ENCODE measurements around the gene DISP3.

DISP3 gene

GRCh38 chr1:11515368-11516300 lies 36.7 kb downstream of the DISP3 start:
- DNase-seq (ENCODE audit: low read depth), result no peak

- DNase-seq (ENCODE audit: low read depth), result no peak
Observed at GRCh38 chr1:11516961-11517635, 38.1 kb downstream of the DISP3 start.

GRCh38 chr1:11518016-11518701 lies 39.2 kb downstream of the DISP3 start:
- no peak for DNase-seq (ENCODE audit: low read depth)

- no peak for DNase-seq (ENCODE audit: low read depth)
Observed at GRCh38 chr1:11518791-11519628, 40.1 kb downstream of the DISP3 start.

GRCh38 chr1:11519629-11520031 lies 40.7 kb downstream of the DISP3 start:
- no peak for DNase-seq (ENCODE audit: low read depth)

GRCh38 chr1:11520531-11521233 lies 41.7 kb downstream of the DISP3 start:
- no peak for DNase-seq (ENCODE audit: low read depth)

GRCh38 chr1:11521582-11522399 lies 42.8 kb downstream of the DISP3 start:
- DNase-seq (ENCODE audit: low read depth), result no peak

- DNase-seq (ENCODE audit: low read depth), result no peak
Observed at GRCh38 chr1:11522400-11523235, 43.7 kb downstream of the DISP3 start.

GRCh38 chr1:11523261-11523660 lies 44.3 kb downstream of the DISP3 start:
- no peak for DNase-seq (ENCODE audit: low read depth)

- DNase-seq (ENCODE audit: low read depth), result no peak
Observed at GRCh38 chr1:11523746-11524464, 45.0 kb downstream of the DISP3 start.

GRCh38 chr1:11524465-11525150 lies 45.7 kb downstream of the DISP3 start:
- no peak for DNase-seq (ENCODE audit: low read depth)

GRCh38 chr1:11525151-11525505 lies 46.2 kb downstream of the DISP3 start:
- DNase-seq (ENCODE audit: low read depth), result no peak

- no peak for DNase-seq (ENCODE audit: low read depth)
Observed at GRCh38 chr1:11525516-11525915, 46.6 kb downstream of the DISP3 start.

- no peak for DNase-seq (ENCODE audit: low read depth)
Observed at GRCh38 chr1:11526071-11526895, 47.3 kb downstream of the DISP3 start.

GRCh38 chr1:11527541-11528452 lies 48.8 kb downstream of the DISP3 start:
- no peak for DNase-seq (ENCODE audit: low read depth)

- no peak for DNase-seq (ENCODE audit: low read depth)
Observed at GRCh38 chr1:11528611-11529261, 49.8 kb downstream of the DISP3 start.
